Endothelial cell of umbilical vein (primary cell): ENCODE results near the gene BCL11A. TPM values are rescaled to one million over a fixed set of nuclear protein-coding genes. Genes with fewer than 3 reads are reported as not detected.

Experiments
- BruUV-seq: library from RNA; stranded (reverse); fragments of 400-500 nt; replicated peaks from 2 replicates; lab custom pipeline; 2021; lab: Mats Ljungman, UMichigan
- CTCF ChIA-PET: fragments of 300-600, 350-600 bp; sonication (Branson Sonifier 250); formaldehyde crosslinking; loops from one replicate; lab custom pipeline; 2021; ENCODE audit warnings: antibody characterized with exemption, inconsistent platforms; lab: Charles Lee
- POLR2A ChIA-PET: fragments of 300-600, 350-600 bp; sonication (Branson Sonifier 250); formaldehyde crosslinking; loops from one replicate; lab custom pipeline; 2021; ENCODE audit warnings: antibody characterized with exemption, inconsistent platforms; lab: Charles Lee
- DNase-seq: peaks from one replicate; pipeline ENCODE4 v3.0.0-alpha.2; 2011; ENCODE audit warnings: low read depth, low spot score
- FAIRE-seq: peaks from 2 replicates; lab custom pipeline; 2011; peaks lifted over from hg19 to GRCh38; lab: Jason Lieb, UNC
- H2AFZ ChIP-seq: 2 replicates; pipeline ENCODE4 v1.6.0; 2012; ENCODE audit warnings: low read depth, low read length, control low read depth, inconsistent platforms
- H3K27ac ChIP-seq: 2 replicates; pipeline ENCODE4 v1.5.1; 2011; ENCODE audit warnings: low read depth, mild to moderate bottlenecking, control low read depth, low read length, moderate library complexity; ENCODE audit not compliant: insufficient read depth
- H3K27me3 ChIP-seq, 2 experiments: 2 replicates each; pipeline versions ENCODE4 v1.6.0 to v1.6.1; 2011; ENCODE audit warnings: low read length in 2 of 2, mixed read lengths in 1 of 2; ENCODE audit not compliant: control insufficient read depth in 2 of 2, insufficient read depth in 2 of 2
- H3K36me3 ChIP-seq, 2 experiments: 2 replicates in 1 of 2; 3 replicates in 1 of 2; pipeline ENCODE4 v1.5.1; 2011; ENCODE audit warnings: low read length in 2 of 2, mild to moderate bottlenecking in 1 of 2, moderate library complexity in 1 of 2; ENCODE audit not compliant: control insufficient read depth in 2 of 2, insufficient read depth in 2 of 2; ENCODE audit errors: extremely low read depth in 1 of 2
- H3K4me1 ChIP-seq: 3 replicates; pipeline ENCODE4 v1.5.1; 2011; ENCODE audit warnings: mild to moderate bottlenecking, low read length; ENCODE audit not compliant: control insufficient read depth, insufficient read depth; ENCODE audit errors: extremely low read depth
- H3K4me2 ChIP-seq: 2 replicates; pipeline ENCODE4 v1.6.1; 2011; ENCODE audit warnings: low read length, control low read depth, mixed read lengths; ENCODE audit not compliant: insufficient read depth
- H3K4me3 ChIP-seq, 3 experiments: fragments of 200-600 bp in 1 of 3; sonication (generic), shearing (Covaris generic) in 1 of 3; replicated peaks in 1 of 3; 2 replicates each; pipeline ENCODE4 v1.5.1; 2011 to 2016; ENCODE audit warnings: control low read depth in 3 of 3, low read length in 3 of 3, mild to moderate bottlenecking in 2 of 3, inconsistent platforms in 1 of 3, low read depth in 1 of 3, moderate library complexity in 1 of 3; ENCODE audit not compliant: insufficient read depth in 1 of 3
- H3K79me2 ChIP-seq: 2 replicates; pipeline ENCODE4 v1.6.0; 2012; ENCODE audit warnings: low read length, inconsistent platforms; ENCODE audit not compliant: control insufficient read depth, insufficient read depth
- H3K9ac ChIP-seq: replicated peaks from 2 replicates; pipeline ENCODE3; 2011; ENCODE audit warnings: low read length, control low read depth; ENCODE audit not compliant: insufficient read depth; ENCODE audit errors: extremely low read depth
- H3K9me1 ChIP-seq: replicated peaks from 3 replicates; pipeline ENCODE4 v1.6.0; 2011; ENCODE audit warnings: mild to moderate bottlenecking, low read length; ENCODE audit not compliant: control insufficient read depth, insufficient read depth; ENCODE audit errors: extremely low read depth
- H3K9me3 ChIP-seq: replicated peaks from 2 replicates; pipeline ENCODE4 v1.5.1; 2012; ENCODE audit warnings: low read length, inconsistent platforms; ENCODE audit not compliant: control insufficient read depth, insufficient read depth
- H4K20me1 ChIP-seq: replicated peaks from 2 replicates; pipeline ENCODE3; 2011; ENCODE audit warnings: mild to moderate bottlenecking, low read length; ENCODE audit not compliant: control insufficient read depth, insufficient read depth; ENCODE audit errors: extremely low read depth
- EZH2 ChIP-seq: IDR thresholded peaks from 2 replicates; pipeline ENCODE4 v1.6.1; 2012; ENCODE audit warnings: borderline replicate concordance, low read depth, mild to moderate bottlenecking, moderate library complexity, low read length, inconsistent platforms; ENCODE audit not compliant: severe bottlenecking
- FOS ChIP-seq: IDR thresholded peaks from 2 replicates; pipeline ENCODE4 v1.6.1; 2011; ENCODE audit warnings: mild to moderate bottlenecking, low read length, moderate library complexity, borderline replicate concordance; ENCODE audit not compliant: insufficient read depth
- GATA2 ChIP-seq: IDR thresholded peaks from 2 replicates; pipeline ENCODE4 v1.7.0; 2011; ENCODE audit warnings: low read depth, mild to moderate bottlenecking, moderate library complexity, mixed read lengths, low read length; ENCODE audit not compliant: insufficient read length, insufficient read depth
- JUN ChIP-seq: IDR thresholded peaks from 2 replicates; pipeline ENCODE4 v1.6.1; 2011; ENCODE audit warnings: borderline replicate concordance, low read depth; ENCODE audit not compliant: insufficient read length, insufficient read depth
- MYC ChIP-seq: IDR thresholded peaks from one replicate; pipeline ENCODE4 v1.6.1; 2011; ENCODE audit warnings: mild to moderate bottlenecking, low read depth, low read length
- POLR2A ChIP-seq: IDR thresholded peaks from 2 replicates; pipeline ENCODE4 v1.6.1; 2012; ENCODE audit warnings: low read depth, mild to moderate bottlenecking, control low read depth, low read length
- POLR2AphosphoS5 ChIP-seq: IDR thresholded peaks from 2 replicates; pipeline ENCODE4 v1.6.1; 2012; ENCODE audit warnings: low read depth, mild to moderate bottlenecking, control low read depth, low read length, moderate library complexity; ENCODE audit not compliant: insufficient read depth
- dilution Hi-C: fragments of 300-500 bp; cut with MboI; formaldehyde crosslinking; loops from one replicate; pipeline ENCODE4 v1.15.0; 2019; ENCODE audit warnings: low sequenced_read_pairs; ENCODE audit not compliant: extremely low pct_ligation_motif_present
- intact Hi-C: fragments of 100-400 bp; cut with micrococcal nuclease; formaldehyde crosslinking; loops from one replicate; pipeline ENCODE4 v1.10.0; 2022
- polyA plus RNA-seq, 4 experiments: library from polyadenylated mRNA; depleted of rRNA in 3 of 4; stranded (reverse) in 3 of 4; unstranded in 1 of 4; fragments of >200 nt; gene quantifications; 2 replicates each; pipeline versions ENCODE4 v1.2.1 to v1.2.3, GENCODE V29; 2011 to 2012; ENCODE audit warnings: missing spikeins in 1 of 4
- total RNA-seq: library from RNA; stranded (reverse); gene quantifications from 2 replicates; pipeline ENCODE4 v1.2.3, GENCODE V29; 2021
- TF ChIP-seq, protein P1 (sequence below), 2 donors: IDR thresholded peaks; 1 replicate in 1 of 2; 2 replicates in 1 of 2; pipeline ENCODE4 v1.5.1; 2011; ENCODE audit warnings: low read length in 2 of 2, mild to moderate bottlenecking in 2 of 2, moderate library complexity in 2 of 2, control low read depth in 1 of 2, inconsistent platforms in 1 of 2, low read depth in 1 of 2; ENCODE audit not compliant: insufficient read depth in 1 of 2; ENCODE audit errors: extremely low read depth in 1 of 2
- TF ChIP-seq, protein P2 (sequence below): IDR thresholded peaks from 2 replicates; pipeline ENCODE4 v1.6.1; 2011; ENCODE audit not compliant: insufficient read depth, insufficient read length

The BCL11A gene
- total and polyA plus RNA-seq, 2 donors (not counting 3 experiments of a cell fraction or from before 2014, with no cell fraction given): 0.12 to 0.88 TPM

DNA sequence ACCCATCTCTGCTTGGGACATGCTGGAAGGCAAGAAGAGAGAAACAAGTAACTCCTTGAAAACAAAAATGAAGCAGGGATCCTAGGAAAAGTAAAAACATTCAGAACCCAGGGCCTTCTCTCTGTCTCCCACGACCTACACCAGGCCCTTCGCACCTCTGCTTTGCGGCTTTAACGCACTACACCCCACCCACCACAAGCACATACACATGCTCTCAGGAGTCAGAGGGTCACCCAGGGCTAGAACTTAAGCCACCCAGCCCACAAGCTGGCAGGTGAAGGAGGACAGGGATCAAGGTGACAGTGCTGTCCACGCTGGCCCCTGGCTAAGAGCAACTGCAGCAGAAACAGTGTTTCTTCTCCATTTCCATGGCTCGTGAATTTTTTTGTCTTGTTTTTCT lies 72.2 kb downstream of the BCL11A start:
- FAIRE-seq: no peak
- TF ChIP-seq JUN (no peak), POLR2A (no peak), EZH2 (no peak), FOS (no peak), MYC (no peak), GATA2 (no peak), POLR2AphosphoS5 (no peak)
- TF ChIP-seq, protein P1, sequence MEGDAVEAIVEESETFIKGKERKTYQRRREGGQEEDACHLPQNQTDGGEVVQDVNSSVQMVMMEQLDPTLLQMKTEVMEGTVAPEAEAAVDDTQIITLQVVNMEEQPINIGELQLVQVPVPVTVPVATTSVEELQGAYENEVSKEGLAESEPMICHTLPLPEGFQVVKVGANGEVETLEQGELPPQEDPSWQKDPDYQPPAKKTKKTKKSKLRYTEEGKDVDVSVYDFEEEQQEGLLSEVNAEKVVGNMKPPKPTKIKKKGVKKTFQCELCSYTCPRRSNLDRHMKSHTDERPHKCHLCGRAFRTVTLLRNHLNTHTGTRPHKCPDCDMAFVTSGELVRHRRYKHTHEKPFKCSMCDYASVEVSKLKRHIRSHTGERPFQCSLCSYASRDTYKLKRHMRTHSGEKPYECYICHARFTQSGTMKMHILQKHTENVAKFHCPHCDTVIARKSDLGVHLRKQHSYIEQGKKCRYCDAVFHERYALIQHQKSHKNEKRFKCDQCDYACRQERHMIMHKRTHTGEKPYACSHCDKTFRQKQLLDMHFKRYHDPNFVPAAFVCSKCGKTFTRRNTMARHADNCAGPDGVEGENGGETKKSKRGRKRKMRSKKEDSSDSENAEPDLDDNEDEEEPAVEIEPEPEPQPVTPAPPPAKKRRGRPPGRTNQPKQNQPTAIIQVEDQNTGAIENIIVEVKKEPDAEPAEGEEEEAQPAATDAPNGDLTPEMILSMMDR (IDR thresholded peaks at IDR 0.05; ENCODE audit: extremely low read depth in 1 of 2, insufficient read depth in 1 of 2, low read depth in 1 of 2, low read length in 2 of 2): no peak
- TF ChIP-seq, protein P2, sequence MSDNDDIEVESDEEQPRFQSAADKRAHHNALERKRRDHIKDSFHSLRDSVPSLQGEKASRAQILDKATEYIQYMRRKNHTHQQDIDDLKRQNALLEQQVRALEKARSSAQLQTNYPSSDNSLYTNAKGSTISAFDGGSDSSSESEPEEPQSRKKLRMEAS: no peak
- intact Hi-C loops: no loop called here
- H3K27ac ChIP-seq: no peak overlapping the region
- no peaks in the 10 kb centered on the region for H3K36me3 ChIP-seq
- ChIA-PET CTCF (no interaction called here), POLR2A (no interaction called here)
- no peaks in the 10 kb centered on the region for H3K9me3 ChIP-seq
- no peak overlapping the region for H3K9ac ChIP-seq
- DNase-seq: no peak
- H3K4me1 ChIP-seq: no peaks in the 10 kb centered on the region
- no peaks in the 10 kb centered on the region for H3K79me2 ChIP-seq
- dilution Hi-C loops: no loop called here
- no peaks in the 10 kb centered on the region for H3K27me3 ChIP-seq
- no peaks in the 10 kb centered on the region for H4K20me1 ChIP-seq
- BruUV-seq: no TSS peak
- H3K4me3 ChIP-seq: no peak overlapping the region
- H2AFZ ChIP-seq: no peak overlapping the region
- H3K9me1 ChIP-seq: no peaks in the 10 kb centered on the region
- no peak overlapping the region for H3K4me2 ChIP-seq
